NCI-H748 (cell line): Measurements from ENCODE around the gene CENPP.
A peak's percentile ranks its signal among the peaks of the same experiment; 100 is the strongest.
"Not testable (repeated sequence)": the region's sequence is repeated elsewhere in the genome, so short reads cannot be mapped to it uniquely, and the experiment has no call there.

ENCODE experiments used
- DNase-seq: peaks from one replicate; lab custom pipeline; 2025; ENCODE audit not compliant: unreplicated experiment; lab: John Stamatoyannopoulos, UW

CENPP gene

DNA sequence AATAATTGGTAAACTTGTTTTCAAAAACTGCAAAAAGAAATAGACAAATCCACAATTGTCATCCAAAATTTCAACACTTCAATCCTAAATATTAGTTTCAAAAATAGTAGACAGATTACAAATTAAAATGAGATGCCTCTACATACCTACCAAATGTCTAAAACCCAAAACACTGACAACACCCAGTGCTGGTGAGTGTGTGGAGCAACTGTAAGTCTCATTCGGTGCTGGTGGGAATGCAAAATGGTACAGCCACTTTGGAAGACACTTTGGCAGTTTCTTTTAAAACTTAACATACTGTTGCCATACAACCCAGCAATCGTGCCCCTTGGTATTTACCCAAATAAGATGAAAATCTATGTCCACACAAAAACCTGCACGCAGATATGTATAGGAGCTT, 203.4 kb downstream of the CENPP start:
- DNase-seq, result no peak

DNA sequence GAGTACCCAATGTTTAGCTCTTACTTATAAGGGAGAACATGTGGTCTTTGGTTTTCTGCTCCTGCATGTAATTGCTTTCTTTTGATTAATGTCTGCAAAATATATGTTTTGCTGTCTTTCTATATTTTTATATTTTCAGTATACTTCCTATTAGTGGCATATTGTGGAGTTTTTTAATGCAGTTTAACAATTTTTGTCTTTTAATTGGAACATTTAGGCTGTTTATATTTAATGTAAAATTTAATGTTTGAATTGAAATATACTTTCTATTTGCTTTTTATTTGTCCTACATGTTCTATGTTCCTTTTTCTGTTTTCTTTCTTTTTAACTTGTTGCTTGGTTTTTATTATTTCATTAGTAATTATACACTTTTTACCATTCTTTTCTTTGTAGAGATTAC, 205.1 kb downstream of the CENPP start:
- DNase-seq, result no peak

DNA sequence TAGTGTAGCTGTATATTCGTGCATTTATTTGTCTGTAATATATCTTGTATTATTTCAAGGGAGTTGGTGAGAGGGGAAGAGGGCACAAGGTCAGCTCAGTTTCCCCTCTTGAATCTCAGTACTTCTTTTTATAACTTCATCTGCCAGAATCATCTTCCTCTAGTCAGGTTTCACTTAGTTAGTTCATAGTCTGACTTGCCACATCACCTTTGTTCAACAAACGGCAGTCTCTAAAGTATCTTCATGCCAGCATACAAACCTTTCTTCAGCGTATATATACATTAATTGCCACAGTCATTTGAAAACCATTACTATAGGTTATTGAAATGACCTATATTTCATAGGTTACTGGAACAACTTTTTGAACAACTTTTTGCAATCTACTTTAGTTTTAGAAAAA, 208.5 kb downstream of the CENPP start:
- no peak for DNase-seq

DNA sequence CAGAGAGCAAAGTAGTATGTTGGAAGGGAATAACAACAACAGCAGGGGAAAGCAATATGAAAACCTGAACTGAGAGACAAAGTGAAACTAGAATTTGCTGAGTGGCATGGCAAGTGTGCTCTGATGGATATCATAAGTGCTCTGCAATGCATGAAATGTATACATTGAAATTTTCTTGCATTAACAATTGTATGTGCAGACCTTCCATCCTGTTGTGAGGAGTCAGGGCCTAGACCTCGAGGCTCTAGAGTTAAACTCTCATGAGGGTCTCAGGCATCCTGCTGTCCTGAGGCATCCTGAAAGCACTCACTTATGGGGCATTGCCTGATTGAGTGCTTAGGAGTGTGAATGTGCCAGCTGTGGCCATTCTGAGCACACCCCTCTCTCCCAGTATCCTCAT, 208.9 kb downstream of the CENPP start:
- DNase-seq, result no peak

DNA sequence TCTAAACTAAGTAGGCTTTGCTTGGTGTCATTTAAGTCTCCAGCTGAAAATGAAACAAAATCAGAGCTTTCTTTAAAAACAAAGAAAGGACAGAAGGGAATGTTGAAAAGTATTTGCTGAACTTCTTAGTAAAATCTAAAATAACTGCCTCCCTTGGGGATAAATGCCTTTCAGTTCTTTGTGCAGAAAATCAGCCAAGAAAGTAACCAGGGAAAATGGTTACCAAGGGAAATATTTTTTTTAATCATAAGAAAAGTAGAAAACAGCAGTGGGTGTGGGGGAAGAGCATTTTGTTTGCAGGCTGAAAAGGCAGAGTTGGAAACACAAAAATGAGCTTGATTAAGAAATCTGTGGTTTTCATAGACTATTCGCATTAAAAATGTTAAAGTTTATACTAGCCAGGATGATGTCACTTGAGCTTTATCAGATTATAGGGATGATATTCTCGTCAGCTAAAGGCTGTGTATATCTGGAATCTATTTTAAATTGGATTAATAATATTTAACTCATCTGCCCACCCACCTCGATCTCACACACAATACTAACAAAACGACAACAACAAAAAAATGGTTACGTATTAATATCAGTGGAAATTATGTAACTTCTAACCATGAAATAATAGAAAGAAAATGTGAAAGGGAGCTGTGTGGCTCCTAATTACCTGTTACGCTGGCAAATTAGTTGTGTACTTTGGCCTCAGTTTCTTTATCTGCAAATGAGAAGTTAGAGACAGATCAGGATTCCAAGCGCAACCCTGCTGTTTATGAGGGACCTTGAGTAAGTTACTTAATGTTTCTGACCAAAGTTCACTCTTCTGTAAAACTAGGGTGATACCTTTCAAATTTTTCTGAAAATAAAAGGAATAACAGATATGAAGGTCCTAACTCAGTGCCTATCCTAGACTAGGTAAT, 210.4 kb downstream of the CENPP start, which contains the start of gene ECM2:
Gene ECM2 (minus strand): TSS at position 51 of the 911 bp plus-strand sequence. CDS start 13,124 bp downstream, outside the sequence.
- DNase-seq, result no peak

DNA sequence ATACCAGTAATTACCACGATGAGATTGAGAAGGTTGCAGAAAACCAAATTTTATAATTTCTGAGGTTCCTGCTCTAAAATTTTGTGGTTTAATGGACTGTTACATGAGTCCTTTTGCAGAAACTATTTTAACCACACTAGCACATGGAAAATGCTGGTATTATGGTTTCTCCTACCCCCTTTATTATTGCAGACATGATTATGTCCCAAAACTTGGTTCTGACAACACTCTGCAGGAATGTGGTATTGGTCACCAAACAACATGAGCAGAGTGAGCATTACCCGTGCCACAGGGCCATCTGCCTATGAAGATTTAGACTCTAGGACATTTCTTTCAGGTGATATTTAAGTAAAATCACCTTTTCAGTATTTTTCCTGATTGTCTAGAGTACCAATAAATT, 212.8 kb downstream of the CENPP start:
- no peak for DNase-seq

DNA sequence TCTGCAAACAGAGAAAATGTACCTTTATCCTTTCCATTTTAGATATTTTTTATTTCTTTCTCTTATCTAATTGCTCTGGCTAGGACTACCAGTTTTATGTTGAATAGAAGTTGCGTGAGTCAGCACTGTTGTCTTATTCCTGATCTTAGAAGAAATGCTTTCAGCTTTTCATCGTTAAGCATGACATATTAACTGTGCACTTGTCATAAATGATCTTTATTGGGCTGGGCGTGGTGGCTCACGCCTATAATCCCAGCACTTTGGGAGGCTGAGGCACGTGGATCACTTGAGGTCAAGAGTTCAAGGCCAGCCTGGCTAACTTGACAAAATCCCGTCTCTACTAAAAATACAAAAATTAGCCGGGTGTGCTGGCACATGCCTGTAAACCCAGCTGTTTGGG, 218.2 kb downstream of the CENPP start:
- DNase-seq, result no peak

DNA sequence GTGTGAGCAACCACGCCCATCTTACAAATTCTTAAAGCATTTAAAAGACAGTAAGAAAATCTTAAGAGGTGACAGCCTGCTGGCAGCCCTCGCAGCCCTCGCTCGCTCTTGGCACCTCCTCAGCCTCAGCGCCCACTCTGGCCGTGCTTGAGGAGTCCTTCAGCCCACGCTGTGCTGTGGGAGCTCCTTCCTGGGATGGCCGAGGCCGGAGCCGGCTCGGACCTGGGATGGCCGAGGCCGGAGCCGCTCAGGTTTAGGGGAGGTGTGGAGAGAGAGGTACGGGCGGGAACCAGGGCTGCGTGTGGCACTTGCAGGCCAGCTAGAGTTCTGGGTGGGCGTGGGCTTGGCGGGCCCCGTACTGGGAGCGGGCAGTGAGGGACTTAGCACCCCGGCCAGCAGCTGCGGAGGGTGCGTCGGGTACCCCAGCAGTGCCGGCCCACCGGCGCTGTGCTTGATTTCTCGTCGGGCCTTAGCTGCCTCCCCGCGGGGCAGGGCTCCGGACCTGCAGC, 219.3 kb downstream of the CENPP start:
- DNase-seq, result no peak

DNA sequence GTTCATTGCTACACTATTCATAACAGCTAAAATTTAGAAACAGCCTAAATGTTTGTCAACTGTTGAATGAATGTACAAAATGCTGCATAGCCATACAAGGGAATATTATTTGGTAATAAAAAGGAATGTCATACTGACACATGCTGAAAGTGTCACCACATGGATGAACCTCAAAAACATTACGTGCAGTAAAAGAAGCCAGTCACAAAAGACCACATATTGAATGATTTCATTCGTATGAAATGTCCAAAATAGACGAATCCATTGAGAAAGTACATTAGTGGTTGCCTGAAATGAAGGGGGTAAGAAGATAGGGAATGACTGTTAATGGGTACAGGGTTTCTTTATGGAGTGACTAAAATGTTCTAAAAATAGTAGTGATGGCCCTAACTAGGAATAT, 221.6 kb downstream of the CENPP start:
- DNase-seq, result no peak

DNA sequence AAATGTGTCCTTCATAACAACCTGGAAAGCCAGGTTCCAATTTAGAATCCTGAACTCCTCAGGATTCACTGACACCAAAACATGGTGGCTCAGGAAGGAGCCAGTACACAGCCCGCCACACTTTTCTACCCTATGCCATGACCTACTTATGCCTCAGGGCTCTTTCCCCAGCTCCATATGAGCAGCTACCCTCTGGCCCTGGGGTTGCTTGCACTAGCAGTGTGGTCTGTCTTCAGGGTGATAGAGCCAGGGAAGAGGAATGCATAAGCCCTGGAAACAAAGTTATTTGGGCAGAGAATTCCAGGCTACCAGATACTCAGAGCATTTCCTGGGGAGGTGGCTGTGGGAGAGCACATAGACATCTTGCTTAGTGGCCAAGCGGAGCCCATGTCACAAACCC, 225.0 kb downstream of the CENPP start:
- no peak for DNase-seq

DNA sequence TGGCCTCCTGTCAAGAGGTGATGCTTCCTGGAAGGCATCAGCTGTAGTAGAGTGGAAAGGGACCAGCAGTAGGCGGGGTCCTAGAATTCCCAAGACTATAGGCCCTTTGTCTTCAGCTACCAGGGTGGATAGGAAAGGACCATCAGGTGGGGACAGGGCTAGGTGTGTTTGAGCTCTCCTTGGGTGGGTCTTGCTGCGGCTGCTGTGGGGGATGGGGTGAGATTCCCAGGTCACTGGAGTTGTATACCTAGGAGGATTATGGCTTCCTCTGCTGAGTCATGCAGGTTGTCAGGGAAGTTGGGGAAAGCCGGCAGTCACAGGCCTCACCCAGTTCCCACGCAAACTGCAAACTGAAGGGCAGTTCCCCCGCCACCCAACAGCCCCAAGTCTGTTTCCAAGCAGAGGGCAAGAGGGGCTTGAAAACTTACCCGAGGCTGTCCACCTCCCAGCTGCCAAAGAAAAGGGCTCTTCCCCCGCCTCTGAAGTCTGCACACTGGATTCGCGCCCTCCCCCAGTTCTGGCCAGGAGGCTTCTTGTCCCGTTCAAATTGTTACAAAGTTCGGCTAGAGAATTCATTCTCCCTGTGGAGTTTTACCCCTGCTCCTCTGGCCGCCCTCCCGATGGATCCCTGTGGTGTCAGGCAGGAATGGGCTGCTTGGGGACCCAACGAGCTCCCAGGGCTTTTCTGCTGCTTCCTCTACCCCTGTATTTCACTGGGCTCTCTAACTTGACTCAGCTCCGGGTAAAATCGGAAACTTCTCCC, 233.0 kb downstream of the CENPP start:
- no peak for DNase-seq

DNA sequence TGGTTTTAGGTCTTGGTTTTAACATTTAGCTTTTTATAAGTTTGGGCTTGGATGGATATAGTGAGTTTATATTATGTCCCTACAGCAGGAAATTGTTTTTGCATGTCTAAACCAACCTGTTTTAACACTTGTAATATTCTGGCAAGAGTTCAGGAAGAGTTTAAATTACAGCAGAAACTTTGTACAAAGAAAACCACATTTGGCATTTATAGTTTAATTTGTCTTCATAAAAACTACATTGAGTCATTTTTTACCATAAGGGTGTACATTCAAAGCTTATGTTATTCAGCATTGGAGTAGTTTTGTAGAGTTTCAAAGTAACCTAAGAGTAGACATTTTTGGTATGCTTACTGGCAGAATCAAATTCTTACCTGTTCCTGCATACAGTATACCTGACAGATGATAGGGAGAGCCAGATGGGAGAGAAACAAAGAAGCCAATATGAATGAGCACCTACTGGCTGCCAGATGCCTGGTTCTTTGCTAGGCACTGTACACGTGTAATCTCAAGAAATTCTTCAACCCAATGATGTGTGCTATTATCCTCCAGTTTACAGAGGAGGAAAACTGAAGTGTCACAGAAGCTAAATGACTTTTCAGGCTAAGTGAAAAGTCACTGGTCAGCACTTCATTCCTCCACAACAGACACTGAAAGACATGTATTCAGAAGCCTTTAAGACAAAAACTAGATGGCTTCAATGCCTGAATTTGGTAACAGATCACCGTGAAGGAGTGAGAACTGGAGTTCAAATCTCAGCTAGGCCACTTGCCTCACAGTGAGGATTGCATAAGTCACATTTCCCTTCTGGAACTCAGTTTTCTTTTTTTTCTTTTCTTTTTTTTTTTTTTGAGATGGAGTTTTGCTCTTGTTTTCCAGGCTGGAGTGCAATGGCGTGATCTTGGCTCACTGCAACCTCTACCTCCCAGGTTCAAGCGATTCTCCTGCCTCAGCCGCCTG, 235.9 kb downstream of the CENPP start:
- no peak for DNase-seq

DNA sequence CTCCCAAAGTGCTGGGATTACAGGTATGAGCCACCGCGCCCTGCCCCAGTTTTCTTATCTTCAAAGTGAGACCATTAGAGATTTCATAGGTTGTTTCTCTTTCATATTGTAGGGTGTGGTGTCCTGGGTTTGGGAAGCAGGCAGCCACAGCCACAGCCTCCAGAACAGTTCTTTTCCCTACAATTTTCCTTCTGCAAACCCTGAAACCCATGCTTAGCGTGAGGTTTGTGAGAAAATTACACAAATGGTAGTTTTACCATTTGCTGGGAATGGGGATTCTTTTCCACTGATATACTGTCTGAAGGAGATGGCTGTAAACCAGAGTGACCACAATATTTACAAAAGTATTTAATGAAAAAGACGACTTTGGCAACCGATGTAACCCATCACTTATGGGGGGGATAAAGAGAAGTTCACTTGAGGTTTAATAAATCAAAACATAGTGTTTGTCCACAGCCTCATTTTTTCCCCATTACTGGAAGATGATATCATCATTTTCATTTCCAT, 236.8 kb downstream of the CENPP start:
- no peak for DNase-seq

DNA sequence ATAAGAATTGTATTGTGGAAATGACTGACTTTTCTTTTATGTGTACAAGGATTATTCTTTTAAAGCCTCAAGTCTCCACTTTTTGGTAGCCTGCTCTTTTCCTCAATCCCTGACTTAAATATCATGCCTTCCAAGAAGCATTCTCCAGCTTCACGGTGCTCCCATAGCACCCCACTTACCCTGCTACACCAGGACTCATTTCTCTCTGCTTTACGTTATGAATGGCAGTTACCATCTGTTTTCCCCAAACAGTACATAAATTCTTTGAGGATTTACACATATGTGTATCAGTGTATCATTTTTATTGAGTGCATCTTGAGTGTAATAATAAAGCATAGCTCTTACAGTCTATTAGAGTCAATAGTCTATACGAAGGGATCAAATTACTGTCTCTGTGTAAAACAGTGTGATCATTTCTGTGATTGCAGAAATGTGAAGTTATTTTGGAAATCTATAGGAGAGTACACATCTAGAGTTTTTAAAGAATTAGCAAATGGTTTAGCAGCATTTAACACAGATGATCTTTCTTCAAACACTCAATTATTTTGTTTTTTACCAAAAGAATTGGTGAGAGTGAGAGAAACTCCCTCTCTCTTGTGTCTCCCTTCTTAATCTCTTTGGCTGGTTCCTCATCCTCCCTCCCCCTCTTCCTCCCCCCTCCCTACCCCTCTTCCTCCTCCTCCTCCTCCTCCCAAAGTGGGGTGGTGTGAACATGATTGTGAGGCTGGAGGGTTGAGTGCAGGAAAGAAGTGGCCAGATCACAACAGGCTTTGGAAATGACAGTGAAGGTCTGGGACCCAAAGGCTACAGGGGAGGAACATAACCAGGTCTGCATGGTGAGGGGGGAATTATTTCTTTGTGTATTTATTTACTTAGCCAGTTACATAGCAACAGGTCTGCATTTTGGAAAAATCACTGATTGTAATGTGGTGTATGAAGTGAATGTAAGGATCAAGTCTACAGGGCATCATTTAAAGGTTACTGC, 237.7 kb downstream of the CENPP start:
- DNase-seq, result peak; percentile 57

DNA sequence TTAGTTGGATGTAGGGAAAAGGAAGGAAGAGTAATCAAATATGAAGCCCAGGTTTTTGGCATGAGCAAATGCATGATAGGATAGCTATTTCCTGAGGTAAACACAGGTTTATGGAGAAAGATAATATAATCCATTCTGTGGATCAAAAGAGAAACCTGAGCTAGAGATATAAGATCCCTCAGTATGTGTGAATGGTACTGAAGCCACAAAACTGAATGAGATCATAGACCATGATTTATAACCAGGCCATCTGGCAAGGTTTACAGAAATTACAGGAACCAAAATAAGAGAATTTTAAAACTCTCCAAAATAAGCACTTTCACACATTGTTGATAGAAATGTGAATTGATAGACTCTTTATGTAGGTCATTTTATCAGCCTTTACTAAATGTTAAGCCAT, 238.8 kb downstream of the CENPP start:
- DNase-seq, result no peak

DNA sequence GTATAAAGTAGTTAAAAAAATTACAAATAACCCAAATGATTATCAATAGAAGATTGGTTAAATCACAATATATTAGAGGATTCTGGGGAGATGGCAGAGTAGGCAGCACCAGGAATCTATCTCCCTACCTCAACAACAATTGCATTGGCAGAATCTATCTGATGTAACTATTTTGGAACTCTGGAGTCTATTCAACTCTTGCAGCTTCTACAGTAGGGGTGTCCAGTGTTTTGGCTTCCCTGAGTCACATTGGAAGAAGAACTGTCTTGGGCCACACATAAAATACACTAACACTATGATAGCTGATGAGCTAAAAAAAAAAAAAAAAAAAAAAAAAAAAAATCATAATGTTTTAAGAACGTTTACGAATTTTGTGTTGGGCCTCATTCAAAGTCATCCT, 239.2 kb downstream of the CENPP start:
- no peak for DNase-seq

DNA sequence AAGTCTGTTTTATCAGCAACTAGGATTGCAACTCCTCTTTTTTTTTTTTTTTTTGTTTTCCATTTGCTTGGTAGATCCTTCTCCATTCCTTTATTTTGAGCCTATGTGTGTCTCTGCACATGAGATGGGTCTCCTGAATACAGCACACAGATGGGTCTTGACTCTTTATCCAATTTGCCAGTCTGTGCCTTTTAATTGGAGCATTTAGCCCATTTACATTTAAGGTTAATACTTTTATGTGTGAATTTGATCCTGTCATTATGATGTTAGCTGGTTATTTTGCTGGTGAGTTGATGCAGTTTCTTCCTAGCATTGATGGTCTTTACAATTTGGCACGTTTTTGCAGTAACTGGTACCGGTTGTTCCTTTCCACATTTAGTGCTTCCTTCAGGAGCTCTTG, 246.1 kb downstream of the CENPP start:
- DNase-seq, result not testable (repeated sequence)

DNA sequence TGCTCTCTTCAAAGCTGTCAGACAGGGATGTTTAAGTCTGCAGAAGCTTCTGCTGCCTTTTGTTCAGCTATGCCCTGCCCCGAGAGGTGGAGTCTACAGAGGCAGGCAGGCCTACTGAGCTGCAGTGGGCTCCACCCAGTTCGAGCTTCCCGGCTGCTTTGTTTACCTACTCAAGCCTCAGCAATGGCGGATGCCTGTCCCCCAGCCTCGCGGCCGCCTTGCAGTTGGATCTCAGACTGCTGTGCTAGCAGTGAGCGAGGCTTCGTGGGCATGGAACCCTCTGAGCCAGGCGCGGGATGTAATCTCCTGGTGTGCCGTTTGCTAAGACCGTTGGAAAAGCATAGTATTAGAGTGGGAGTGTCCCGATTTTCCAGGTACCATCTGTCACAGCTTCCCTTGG, 247.9 kb downstream of the CENPP start:
- DNase-seq, result not testable (repeated sequence)

DNA sequence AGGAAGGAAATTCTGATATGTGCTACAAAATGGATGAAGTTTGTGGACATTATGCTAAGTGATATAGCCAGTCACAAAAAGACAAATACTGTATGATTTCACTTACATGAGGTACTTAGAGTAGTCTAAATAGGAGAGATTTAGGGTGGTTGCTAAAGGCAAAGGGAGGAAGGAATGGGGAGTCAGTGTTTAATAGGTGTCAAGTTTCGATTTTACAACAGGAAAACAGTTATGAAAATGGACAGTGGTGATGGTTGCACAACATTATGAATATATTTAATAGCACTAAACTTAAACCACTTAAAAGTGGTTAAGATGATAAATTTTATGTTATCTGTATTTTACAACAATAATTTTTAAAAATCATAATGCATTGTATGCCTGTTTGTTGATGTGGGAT, 250.4 kb downstream of the CENPP start:
- DNase-seq, result no peak
